Natural killer cell (primary cell): Measurements from ENCODE around the gene CLCNKA. TPM values are rescaled to one million over a fixed set of nuclear protein-coding genes. Genes with fewer than 3 reads are reported as not detected.

Source experiments
- ATAC-seq, 3 donors: fragments of 150-1000 bp in 2 of 3; fragments of 200-7000 bp in 1 of 3; cut with Tn5 transposase; 1 replicate in 1 of 3; 2 replicates in 2 of 3; pipeline ENCODE4 v1.10.0; 2021; ENCODE audit warnings: mild to moderate bottlenecking in 2 of 3, moderate library complexity in 2 of 3
- DNase-seq, 2 donors: peaks; one replicate each; pipeline versions ENCODE4 v3.0.0 to v3.0.0-alpha.2; 2013 to 2021; ENCODE audit warnings: mixed read lengths in 1 of 2
- H3K27ac ChIP-seq: one replicate; pipeline ENCODE4 v1.5.1; 2013; ENCODE audit warnings: mild to moderate bottlenecking, low read length
- H3K27me3 ChIP-seq: one replicate; pipeline ENCODE4 v1.6.1; 2013; ENCODE audit warnings: low read length; ENCODE audit not compliant: control insufficient read depth, insufficient read depth
- H3K36me3 ChIP-seq: one replicate; pipeline ENCODE4 v1.6.1; 2013; ENCODE audit warnings: low read length; ENCODE audit not compliant: control insufficient read depth, insufficient read depth
- H3K4me1 ChIP-seq: one replicate; pipeline ENCODE4 v1.6.1; 2013; ENCODE audit warnings: low read length; ENCODE audit not compliant: control insufficient read depth, insufficient read depth
- H3K4me3 ChIP-seq: one replicate; pipeline ENCODE4 v1.5.1; 2013; ENCODE audit warnings: low read length
- H3K9me3 ChIP-seq: one replicate; pipeline ENCODE4 v1.6.1; 2013; ENCODE audit warnings: low read length; ENCODE audit not compliant: control insufficient read depth, insufficient read depth
- H3K27ac Mint-ChIP-seq, 2 donors: one replicate each; pipeline ENCODE4 v1.8.0; 2022; ENCODE audit warnings: mild to moderate bottlenecking in 2 of 2, mixed read lengths in 2 of 2, moderate library complexity in 1 of 2
- H3K27me3 Mint-ChIP-seq, 2 donors: one replicate each; pipeline ENCODE4 v1.8.0; 2022; ENCODE audit warnings: low read depth in 2 of 2, mixed read lengths in 2 of 2
- H3K36me3 Mint-ChIP-seq: one replicate; pipeline ENCODE4 v1.8.0; 2022; ENCODE audit warnings: mixed read lengths
- H3K4me1 Mint-ChIP-seq, 2 donors: one replicate each; pipeline ENCODE4 v1.8.0; 2022; ENCODE audit warnings: mixed read lengths in 2 of 2
- H3K4me3 Mint-ChIP-seq: one replicate; pipeline ENCODE4 v1.8.0; 2022; ENCODE audit warnings: mild to moderate bottlenecking, moderate library complexity, mixed read lengths
- H3K9me3 Mint-ChIP-seq, 2 donors: one replicate each; pipeline ENCODE4 v1.8.0; 2022; ENCODE audit warnings: mixed read lengths in 2 of 2
- WGBS: methylation state at CpG from one replicate; pipeline ENCODE4 v1.1.7; 2013; ENCODE audit warnings: missing lambda C conversion rate; ENCODE audit not compliant: insufficient coverage; 5-methylcytosine and 5-hydroxymethylcytosine counted together
- intact Hi-C: fragments of 100-400 bp; cut with micrococcal nuclease; formaldehyde crosslinking; loops from one replicate; pipeline ENCODE4 v1.14.2; 2022
- total RNA-seq, 4 donors: library from RNA; stranded (reverse); fragments of 120-200 nt in 1 of 4; gene quantifications; one replicate each; pipeline versions ENCODE4 v1.2.3 to v1.2.4, GENCODE V29; 2013 to 2022
- TF ChIP-seq, protein P1 (sequence below): fragments of 200-600 bp; IDR thresholded peaks from one replicate; pipeline ENCODE4 v1.8.0; 2022; ENCODE audit warnings: antibody characterized with exemption

The CLCNKA gene
- total RNA-seq, 3 donors from 2014 or later (not counting 1 experiment from before 2014, with no cell fraction given) = 0.16 to 0.33 TPM; not detected in 1

DNA sequence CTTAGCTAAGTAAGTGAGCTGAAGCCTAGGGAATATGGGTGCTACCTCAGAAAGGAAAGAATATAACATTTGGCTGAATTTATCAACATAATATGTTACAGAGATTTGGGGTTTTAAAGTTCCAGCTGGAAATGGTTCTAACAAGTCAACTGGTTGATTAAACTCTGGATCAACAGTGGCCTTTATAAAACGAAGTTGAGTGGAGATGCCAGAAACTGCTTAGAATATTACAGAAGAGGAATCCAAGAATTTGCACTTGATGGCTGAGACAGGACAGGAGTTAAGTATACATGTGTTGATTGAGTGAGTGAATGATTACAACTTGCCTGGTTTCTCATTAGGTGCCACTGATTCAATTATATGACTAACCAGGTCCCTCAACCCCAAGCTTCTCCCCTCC is 38.6 kb upstream of the CLCNKA start:
- ATAC-seq = no peak
- no peak for DNase-seq
- no peaks in the 10 kb centered on the region for H3K9me3 ChIP-seq
- H3K27me3 ChIP-seq = no peaks in the 10 kb centered on the region
- Mint-ChIP-seq H3K9me3 (no peaks in the 10 kb centered on the region), H3K4me3 (no peak overlapping the region), H3K36me3 (no peaks in the 10 kb centered on the region), H3K4me1 (no peaks in the 10 kb centered on the region), H3K27ac (no peak overlapping the region), H3K27me3 (peaks cover 0 to 3% of the 10 kb centered on the region in 2 donors)
- TF ChIP-seq, protein P1, sequence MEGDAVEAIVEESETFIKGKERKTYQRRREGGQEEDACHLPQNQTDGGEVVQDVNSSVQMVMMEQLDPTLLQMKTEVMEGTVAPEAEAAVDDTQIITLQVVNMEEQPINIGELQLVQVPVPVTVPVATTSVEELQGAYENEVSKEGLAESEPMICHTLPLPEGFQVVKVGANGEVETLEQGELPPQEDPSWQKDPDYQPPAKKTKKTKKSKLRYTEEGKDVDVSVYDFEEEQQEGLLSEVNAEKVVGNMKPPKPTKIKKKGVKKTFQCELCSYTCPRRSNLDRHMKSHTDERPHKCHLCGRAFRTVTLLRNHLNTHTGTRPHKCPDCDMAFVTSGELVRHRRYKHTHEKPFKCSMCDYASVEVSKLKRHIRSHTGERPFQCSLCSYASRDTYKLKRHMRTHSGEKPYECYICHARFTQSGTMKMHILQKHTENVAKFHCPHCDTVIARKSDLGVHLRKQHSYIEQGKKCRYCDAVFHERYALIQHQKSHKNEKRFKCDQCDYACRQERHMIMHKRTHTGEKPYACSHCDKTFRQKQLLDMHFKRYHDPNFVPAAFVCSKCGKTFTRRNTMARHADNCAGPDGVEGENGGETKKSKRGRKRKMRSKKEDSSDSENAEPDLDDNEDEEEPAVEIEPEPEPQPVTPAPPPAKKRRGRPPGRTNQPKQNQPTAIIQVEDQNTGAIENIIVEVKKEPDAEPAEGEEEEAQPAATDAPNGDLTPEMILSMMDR = no peak
- no peaks in the 10 kb centered on the region for H3K36me3 ChIP-seq
- H3K4me3 ChIP-seq = no peak overlapping the region
- intact Hi-C loops = no loop called here
- 50% methylated on average over 1 of the region's 1 CpG for WGBS
- no peaks in the 10 kb centered on the region for H3K4me1 ChIP-seq
- H3K27ac ChIP-seq = no peak overlapping the region

DNA sequence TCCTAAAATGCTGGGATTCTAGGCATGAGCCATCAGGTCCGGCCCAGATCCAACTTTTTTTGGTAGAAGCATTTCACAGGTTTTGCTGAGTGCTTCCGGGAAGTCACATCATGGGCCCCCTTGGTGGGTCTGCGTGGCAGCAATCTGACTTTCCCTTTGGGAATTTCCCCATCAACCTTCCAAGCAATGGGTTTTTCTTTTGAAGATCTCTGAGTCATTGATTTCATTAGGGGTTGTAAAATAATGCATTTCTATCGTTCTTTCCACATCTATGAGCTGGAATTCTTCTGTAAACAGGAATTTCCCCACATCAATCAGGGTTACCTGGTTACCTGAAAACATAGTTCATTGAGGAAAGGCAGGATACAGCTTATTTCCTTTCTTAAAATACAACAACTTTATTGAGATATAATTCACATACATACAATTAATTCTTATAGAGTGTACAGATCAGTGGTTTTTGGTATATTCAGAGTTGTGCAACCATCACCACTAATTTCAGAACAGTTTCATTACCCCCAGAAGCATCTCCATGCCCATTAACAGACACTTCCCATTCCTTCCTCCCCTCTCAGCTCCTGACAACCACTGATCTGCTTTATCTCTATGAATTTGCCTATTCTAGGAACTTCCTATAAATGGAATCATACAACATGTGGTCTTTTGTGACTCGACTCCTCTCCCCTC is 36.1 kb upstream of the CLCNKA start:
- TF ChIP-seq, protein P1 = no peak
- Mint-ChIP-seq H3K9me3 (no peaks in the 10 kb centered on the region), H3K27me3 (peaks cover 0 to 3% of the 10 kb centered on the region in 2 donors), H3K36me3 (no peaks in the 10 kb centered on the region), H3K4me1 (no peaks in the 10 kb centered on the region), H3K27ac (no peak overlapping the region), H3K4me3 (no peak overlapping the region)
- ATAC-seq (no peak), DNase-seq (no peak)
- H3K4me1 ChIP-seq = no peaks in the 10 kb centered on the region
- intact Hi-C loops = no loop called here
- no peak overlapping the region for H3K27ac ChIP-seq
- 55% methylated on average over 5 of the region's 5 CpGs for WGBS
- no peaks in the 10 kb centered on the region for H3K36me3 ChIP-seq
- no peaks in the 10 kb centered on the region for H3K27me3 ChIP-seq
- no peak overlapping the region for H3K4me3 ChIP-seq
- H3K9me3 ChIP-seq = no peaks in the 10 kb centered on the region

- DNase-seq = no peak
- no peaks in the 10 kb centered on the region for H3K27me3 ChIP-seq
- 77% methylated on average over 12 of the region's 13 CpGs for WGBS
- no peaks in the 10 kb centered on the region for H3K4me1 ChIP-seq
- no peak overlapping the region for H3K27ac ChIP-seq
- intact Hi-C loops = no loop called here
- H3K9me3 ChIP-seq = no peaks in the 10 kb centered on the region
- TF ChIP-seq, protein P1 = no peak
- Mint-ChIP-seq H3K27ac (no peak overlapping the region), H3K27me3 (peaks cover 0 to 3% of the 10 kb centered on the region in 2 donors), H3K4me3 (no peak overlapping the region), H3K36me3 (no peaks in the 10 kb centered on the region), H3K9me3 (no peaks in the 10 kb centered on the region), H3K4me1 (no peaks in the 10 kb centered on the region)
- H3K4me3 ChIP-seq = no peak overlapping the region
- ATAC-seq = no peak
- no peaks in the 10 kb centered on the region for H3K36me3 ChIP-seq
Measured at GRCh38 chr1:15988856-15989736, 32.7 kb upstream of the CLCNKA start.
